ENCODE data around the gene FIP1L1.

- no peak for TF ChIP-seq CTCF (IDR thresholded peaks at IDR 0.05; ENCODE audit: insufficient read depth, low read length, poor library complexity, severe bottlenecking)
- TF ChIP-seq EZH2phosphoT487 (conservative IDR thresholded peaks at IDR 0.05; ENCODE audit: low read length) = no peak
Observed at GRCh38 chr4:53483250-53483649, 105.8 kb downstream of the FIP1L1 start.
